HG02759 (cell line): ENCODE data around the gene ZNF32.

Source experiments
- ATAC-seq: cut with Tn5 transposase; IDR thresholded peaks from one replicate; pipeline ENCODE4 v1.9.1; 2021; ENCODE audit warnings: mild to moderate bottlenecking, moderate library complexity; ENCODE audit not compliant: unreplicated experiment

Gene ZNF32

DNA sequence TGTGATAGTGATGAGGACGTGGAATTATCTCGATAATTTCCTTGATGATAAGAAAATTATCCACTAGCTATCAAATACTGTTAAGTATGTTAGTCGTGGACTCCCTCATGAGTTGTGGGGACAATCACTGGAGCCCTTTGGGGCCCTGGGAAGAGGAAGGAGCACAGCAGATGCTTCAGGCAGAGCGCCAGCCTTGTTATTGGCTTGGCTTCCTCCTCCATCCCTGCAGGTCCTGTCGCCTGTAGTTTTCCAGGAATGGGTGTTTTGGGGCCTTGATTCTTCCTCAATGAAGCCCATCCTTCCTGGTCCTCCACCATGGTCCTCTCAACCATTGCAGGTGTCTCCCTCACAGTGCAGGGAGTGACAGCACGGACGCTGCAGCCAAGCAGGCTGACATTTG is 32.5 kb upstream of the ZNF32 start:
- ATAC-seq = no peak

DNA sequence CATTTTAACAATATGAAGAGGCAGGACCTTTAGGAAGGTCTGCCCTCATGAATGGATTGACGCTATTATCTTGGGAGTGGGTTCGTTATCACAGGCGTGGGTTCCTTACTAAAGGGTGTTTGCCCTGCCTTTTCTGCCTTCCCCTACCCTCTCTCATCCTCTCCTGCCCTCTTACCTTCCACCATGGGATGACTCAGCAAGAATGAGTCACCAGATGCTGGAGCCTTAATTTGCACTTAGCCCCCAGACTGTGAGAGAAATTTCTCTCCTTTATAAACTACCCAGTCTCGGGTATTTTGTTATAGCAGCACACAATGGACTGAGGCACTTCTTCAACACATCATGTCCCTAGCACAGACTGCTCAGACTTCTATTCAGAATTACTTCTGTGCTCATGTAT is 31.4 kb upstream of the ZNF32 start:
- no peak for ATAC-seq

GRCh38 chr10:43679509-43679908 is 30.8 kb upstream of the ZNF32 start:
- no peak for ATAC-seq

DNA sequence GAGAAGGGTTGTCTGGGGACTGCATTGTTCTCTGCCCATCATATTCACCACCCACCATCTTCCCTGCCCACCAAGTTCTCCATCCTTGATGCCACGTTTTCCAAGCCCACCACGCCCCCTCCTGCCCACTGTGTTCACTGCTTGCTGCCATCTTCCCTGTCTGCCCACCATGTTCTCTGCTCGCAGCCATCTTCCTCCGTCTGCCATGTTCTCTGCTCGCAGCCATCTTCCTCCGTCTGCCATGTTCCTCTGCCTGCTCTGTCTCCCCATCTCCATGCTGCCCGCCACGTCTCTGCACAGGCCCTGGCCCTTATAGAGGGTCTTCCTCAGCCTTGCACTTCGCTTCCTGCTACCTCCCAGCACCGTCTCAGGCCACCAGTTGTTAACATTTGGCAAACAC is 30.0 kb upstream of the ZNF32 start:
- no peak for ATAC-seq

DNA sequence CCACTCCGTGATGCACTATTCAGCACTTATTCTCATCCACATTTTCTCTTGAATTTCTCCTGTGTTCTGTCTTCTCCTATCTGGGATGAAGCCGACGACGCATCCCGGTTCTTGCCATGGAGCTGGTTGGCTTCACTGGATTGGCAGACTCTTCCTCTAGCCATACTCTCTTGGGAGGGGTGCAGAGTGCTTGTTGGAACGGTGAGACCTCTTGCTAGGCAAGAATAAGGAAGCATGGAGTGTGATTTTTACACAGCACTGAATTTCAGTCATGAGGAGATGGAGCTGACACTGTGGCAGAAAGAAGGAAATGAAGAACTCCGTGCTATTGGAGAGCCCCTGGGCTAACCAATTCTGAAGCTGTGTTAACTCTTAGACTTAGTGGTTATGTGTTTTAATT is 28.2 kb upstream of the ZNF32 start:
- ATAC-seq = no peak

DNA sequence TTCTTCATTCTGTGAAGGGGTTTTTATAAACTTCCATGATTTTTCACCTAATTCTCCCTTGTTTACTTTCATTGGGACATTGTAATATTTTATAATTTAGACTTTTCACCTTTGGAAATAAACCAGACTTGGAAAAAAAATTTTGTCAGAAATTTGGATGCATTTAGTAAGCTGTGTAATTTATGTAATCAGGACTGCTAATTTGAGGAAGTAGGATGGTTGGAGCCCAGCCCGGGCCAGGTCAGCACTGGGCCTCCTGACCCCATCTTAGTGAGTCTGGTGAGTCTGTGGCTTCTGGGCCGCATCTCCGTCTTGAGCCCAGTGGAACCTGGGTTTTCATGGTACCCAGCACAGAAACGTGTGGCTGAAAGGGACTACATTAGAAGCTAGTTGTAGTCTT is 27.6 kb upstream of the ZNF32 start:
- no peak for ATAC-seq

DNA sequence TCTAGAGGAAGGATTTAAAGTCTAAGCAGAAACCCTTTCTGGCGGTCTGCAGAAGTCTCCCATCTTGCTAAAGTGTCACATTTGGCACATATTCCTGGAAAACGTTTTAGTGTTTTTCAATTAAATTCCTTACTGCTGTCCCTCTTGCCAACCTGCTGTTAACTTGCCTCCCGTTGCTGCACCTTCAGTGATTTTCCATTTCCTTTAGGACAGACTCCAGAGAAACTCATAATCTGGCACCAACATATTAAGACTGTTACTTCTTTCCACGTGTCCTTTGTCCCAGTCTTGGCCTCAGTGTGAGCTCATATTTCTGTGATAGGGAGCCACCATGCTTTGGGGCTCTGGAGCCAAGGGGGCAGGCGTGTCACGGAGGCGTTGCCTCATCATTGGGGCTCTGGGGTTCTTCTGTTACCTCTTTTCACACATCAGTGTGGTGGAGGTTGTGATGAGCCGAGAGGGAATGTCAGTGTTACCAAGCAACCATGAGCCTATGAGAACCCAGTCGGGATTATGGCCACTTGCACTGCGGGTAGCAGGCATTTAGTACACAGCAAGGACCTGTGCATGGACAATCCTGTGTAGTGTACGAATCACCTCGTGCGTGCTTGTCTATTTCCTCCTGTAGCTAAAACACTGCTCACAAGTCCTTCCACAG is 26.0 kb upstream of the ZNF32 start:
- no peak for ATAC-seq

DNA sequence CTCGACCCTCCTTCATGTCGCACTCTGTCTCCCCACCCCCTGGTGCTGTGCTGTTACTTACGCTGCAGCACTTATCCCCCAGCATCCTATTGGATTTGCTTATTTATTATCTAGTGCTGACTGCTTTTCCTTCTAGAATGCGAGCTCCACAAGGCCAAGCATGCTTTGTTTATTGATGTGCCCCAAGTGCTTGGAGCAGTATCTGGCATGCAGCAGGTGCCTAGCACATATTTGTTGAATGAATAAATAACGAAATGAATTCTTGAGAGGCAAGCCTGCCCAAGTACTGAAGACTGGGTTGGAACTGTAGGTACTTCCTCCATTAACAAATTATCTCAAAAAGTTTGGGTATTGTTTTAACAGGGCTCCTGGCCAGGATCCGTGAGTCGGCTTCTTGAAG is 24.8 kb upstream of the ZNF32 start:
- no peak for ATAC-seq

DNA sequence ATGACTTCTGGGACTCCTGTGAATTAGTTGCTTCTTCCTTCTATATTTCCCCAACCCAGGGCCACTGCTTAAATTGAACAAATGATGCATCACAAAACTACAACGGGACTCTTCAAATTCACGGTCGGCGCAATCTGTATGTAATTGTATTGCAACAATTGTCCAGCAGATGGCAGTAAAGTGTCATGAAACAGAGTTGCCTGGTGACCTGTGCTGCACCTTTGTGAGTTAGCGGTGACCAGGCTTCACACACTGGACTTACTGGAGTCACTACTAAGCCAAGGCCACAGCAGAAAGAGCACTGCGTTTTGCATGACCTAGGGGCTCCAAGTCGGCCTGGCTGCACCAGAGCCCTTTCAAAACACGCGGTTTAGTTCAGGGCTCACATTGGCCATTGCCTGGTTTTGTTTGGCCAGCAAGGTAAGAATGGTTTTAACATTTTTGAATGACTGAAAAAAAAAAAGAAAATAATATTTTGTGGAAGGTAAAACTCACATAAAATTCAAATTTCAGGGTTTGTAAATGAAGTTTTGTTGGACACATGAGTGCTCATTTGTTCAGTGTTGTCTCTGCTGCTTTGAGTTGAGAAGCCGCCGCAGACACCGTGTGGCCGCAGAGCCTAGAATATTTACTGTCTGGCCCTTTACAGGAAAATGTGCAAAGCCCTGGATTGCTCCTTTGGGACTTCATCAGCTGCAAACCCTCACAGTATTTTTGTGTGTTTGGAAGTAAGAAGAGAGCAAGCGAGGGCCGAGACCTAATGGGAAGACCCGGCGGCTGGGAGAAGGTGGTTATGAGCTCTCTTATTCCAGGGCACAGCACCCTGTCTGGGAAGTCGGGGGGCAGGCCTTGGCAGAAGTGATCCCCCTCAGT is 23.2 kb upstream of the ZNF32 start:
- ATAC-seq = peak; percentile 73

DNA sequence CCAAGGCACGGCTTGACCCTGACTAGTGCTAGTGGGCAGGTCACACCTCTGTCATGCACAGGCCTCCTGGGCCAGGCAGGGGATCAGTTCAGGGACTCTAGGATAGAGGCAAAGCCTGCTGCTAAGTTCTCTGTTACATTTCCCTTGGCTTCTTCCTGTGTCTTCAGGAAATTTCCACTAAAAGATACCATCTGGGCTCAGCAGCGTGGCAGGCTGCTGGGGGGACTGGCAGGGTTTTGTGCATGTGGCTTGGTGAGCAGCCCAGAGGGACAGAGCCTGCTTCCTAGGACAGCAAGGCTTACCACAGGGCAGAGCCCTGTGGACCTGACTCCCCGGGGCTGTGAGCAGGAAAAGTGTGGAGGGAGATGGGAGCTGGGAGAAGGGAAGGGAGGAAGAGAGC is 20.7 kb upstream of the ZNF32 start:
- ATAC-seq = no peak

DNA sequence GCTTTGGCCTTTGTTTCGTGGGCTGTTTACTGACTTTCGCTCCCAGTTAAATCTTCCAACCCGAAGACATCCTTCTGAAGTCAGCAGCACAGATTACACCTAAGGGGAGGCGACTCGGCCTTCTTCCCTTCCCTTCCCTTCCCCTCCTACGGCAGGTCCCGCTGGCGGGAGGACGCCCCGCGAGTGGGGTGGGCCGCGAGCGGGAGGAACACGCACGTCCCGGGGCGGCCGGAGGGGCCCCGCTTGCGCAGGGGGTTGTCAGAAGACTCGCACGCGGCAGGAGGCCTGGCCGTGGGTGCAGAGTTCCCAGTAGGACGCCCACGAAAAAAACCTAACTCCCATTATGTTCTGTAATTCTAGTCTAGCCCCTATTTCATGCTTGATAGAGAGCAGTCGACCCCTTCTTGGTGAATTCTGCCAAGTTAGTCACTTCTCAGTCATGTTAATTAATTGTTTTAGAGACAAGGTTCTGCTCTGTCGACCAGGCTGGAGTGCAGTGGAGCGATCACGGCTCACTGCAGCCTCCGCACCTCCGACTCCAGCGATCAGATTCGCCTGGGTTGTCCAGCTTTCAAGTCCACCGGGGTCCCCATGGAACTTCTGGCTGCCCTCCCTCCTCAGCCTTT is 19.2 kb upstream of the ZNF32 start:
- no peak for ATAC-seq

DNA sequence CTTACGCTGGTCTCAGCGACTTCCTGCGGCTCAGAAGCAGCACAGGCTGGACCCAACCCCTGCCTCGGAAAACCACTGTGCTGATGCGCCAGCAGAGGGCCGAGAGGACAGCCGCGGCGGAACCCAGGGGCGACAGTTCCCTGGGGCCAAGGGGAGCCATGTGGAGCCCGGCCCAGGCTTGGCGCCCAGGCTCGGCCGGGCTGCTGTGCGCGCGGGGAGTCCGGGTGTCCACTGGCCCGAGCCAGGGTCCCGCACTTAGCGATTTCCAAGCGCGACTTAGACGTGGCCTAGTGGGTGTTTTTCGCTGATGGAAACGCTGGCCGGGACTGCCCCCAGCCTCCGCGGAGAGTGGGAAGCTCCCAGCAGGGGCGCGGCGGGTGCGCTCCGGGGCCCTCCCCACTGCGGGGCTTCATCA is 18.6 kb upstream of the ZNF32 start:
- ATAC-seq = no peak

DNA sequence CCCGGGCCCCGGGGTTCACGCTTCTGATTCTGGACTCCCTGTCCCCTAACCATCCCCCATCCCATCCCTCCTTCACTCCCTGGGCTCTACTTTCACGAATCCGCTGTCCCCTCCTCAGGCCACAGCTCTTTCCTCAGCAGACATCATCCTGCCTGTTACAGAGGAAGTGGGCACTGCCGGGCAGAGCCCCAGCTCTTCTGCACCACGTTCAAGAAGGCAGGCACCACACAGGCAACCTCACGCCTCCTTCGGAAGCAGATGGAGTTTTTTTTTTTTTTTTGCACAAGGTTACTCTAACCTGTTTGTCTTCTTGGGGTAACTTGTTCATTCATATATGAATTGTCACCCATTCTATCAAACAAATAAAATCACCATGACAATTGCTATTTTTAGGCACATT is 17.9 kb upstream of the ZNF32 start:
- no peak for ATAC-seq

DNA sequence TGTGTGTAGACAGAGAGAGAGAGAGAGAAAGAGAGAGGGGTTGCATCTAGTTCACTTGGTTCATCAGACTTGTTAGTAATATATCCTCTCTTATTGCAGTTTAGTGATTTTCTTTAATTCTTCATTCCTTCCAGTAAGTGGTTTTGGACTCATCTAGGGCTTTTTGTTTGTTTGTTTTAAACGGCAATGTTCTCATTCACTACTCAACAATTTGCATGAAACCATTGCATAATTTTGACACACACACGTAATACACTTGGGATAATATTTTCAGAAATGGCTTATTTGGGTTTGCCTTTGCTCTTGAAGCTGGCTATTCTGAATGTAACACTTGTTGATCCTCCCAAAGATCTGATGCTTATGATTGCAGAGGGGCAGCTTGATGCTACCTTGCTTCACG is 16.4 kb upstream of the ZNF32 start:
- no peak for ATAC-seq

DNA sequence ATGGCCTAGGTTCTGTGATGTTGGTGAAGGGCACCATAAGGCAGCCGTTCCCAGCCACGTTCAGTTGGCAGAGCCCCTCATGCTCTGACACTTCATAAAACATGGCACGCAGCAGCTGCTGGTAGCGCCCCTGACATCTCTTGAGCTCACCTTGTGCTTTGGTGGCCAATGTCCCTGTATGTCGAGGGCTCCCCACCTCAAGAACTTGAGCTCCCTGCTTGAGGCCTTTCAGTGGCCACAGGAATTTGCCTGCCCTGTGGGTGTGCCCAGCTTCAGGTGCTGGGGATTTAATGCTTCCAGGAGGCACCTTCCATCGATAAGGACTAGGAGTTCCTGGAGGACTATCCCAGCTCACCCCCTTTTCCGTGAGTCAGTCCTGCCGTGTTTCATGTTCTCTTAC is 9.5 kb upstream of the ZNF32 start:
- no peak for ATAC-seq

DNA sequence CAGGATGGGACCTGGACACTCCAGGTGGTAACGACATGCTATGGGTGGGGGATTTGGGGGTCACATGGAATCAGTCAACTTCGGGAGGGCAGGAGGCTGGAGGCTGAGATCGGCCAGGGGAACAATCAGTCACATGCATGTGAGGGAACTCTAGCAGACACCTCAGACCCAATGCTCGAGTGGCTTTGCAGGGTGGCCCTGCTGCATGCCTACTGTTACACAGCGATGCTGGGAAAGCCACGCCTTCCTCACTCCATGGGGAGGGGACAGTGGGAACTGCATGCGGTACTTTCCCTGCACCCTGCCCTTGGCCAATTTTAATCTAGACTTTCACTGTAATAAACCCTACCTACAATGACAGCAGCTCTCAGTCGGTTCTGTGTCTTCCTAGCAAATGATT is 6.6 kb upstream of the ZNF32 start:
- ATAC-seq = no peak

DNA sequence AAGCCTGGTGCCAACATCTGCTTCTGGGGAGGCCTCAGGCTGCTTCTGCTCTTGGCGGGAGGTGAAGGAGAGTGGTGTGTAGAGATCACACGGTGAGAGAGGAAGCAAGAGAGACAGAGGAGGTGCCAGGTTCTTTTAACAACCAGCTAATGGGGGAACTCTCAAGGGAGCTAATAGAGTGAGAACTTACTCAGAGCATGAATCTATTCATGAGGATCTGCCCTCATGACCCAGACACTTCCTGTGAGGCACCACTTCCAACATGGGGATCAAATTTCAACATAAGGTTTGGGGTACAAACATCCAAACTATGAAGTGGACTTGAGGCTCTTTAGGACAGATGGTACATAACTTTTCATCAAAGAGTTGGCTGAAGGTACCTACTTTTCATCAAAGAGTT is 5.1 kb upstream of the ZNF32 start:
- ATAC-seq = no peak

GRCh38 chr10:43649185-43649523 is 473 bp upstream of the ZNF32 start:
- ATAC-seq = peak; percentile 3

DNA sequence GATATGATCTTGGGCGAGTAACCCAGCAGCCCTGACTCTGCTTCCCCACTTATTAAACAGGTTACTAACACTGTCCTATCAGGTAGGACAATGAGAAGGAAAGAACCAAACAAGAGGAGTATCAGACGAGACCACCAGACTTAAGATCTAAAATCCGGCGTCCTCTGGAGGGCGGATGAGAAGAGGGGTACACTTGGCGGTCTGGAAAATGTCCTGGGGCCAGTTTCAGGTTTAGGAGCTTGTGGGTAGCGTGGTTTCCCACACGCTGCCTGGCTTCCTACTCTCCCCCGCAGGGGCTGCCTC is 635 bp downstream of the ZNF32 start:
- no peak for ATAC-seq

DNA sequence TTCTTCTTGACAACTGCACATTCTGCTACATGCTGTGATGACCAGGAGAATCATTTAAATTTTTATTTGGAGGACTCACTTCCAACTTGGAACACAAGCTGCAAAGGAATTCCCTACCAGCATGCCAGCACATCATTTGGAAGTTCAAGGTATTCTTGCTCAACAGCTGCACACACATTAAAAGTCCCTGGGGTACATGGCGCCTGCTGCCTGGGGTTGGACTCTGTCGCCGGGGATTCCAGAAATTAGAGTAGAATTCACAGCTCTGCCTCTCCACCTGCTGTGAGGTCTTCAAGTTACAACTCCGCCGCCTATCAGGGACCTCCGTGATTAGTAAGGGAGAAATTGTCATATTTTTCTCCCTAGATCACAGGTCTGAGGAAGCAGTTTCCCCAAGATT is 1.1 kb downstream of the ZNF32 start:
- ATAC-seq = no peak

DNA sequence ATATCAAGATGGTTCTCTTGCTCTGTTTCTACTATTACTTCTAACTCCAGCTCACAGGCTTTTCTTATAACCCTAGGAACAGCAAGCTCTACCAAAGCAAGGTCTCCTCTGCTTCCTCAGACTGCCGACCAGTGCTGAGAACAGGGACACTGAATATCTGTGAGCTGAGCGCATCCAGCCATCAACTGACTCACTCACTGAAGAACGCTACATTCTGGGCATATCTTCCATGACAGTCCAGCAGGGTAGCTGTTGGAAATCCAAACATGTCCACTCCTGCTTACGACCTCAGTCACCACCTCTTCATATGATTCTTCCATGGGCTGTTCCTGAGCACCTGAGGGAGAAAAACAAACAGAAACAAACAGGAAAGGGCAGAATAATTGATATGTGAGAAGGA is 2.8 kb downstream of the ZNF32 start:
- no peak for ATAC-seq

DNA sequence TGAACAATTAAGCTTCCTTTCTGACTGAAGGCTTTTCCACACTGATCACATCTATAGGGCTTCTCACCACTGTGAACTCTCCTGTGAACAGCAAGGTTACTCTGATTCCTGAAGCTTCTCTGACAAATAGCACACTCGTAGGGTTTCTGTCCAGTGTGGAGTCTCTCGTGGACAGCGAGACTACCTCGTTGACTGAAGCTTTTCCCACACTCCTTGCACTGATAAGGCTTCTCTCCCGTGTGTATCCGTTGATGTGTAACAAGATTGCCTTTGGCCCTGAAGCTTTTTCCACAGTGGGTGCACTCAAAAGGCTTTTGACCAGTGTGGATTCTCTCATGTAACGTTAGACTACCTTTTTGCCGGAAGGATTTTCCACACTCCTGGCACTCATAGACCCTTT is 4.4 kb downstream of the ZNF32 start:
- no peak for ATAC-seq

- no peak for ATAC-seq
These were observed 8.1 kb downstream of the ZNF32 start for GRCh38 chr10:43640603-43641002.
